GM21528 (cell line): Measurements from ENCODE around the gene LTBP3.
"Not testable (repeated sequence)": the region's sequence is repeated elsewhere in the genome, so short reads cannot be mapped to it uniquely, and the experiment has no call there.

Experiments used
- ATAC-seq: cut with Tn5 transposase; IDR thresholded peaks from one replicate; pipeline ENCODE4 v1.9.1; 2021; ENCODE audit warnings: mild to moderate bottlenecking, moderate library complexity; ENCODE audit not compliant: unreplicated experiment, low FRiP score

LTBP3 gene

DNA sequence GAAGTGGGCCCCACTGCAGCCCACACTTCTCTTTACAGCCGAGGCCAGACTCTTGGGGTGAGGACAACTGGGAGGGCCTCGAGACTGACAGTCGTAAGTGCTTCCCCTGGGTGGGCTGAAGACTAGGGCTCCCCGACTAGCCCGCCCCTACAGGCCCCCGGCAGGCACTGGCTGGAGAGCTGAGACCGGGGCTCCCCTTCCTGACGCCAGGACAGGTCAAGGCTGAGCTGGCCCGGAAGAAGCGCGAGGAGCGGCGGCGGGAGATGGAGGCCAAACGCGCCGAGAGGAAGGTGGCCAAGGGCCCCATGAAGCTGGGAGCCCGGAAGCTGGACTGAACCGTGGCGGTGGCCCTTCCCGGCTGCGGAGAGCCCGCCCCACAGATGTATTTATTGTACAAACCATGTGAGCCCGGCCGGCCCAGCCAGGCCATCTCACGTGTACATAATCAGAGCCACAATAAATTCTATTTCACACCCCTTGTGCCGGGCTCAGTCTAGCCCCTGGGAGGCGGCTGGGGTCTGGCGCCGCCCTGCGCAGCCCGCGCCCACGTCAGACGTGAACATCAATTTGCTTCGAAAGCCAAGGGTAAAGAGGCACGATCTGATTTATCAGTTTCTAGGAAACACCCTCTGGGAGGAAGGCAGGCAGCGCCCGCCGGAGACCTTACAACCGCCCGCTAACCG, 19.8 kb downstream of the LTBP3 start:
- no peak for ATAC-seq

GRCh38 chr11:65537620-65538231, 20.4 kb downstream of the LTBP3 start:
- ATAC-seq: no peak

- ATAC-seq: no peak
These were observed 20.9 kb downstream of the LTBP3 start for GRCh38 chr11:65537296-65537597.

GRCh38 chr11:65536412-65537295, 21.5 kb downstream of the LTBP3 start:
- ATAC-seq: no peak

- ATAC-seq: no peak
These were observed 23.1 kb downstream of the LTBP3 start for GRCh38 chr11:65535102-65535501.

DNA sequence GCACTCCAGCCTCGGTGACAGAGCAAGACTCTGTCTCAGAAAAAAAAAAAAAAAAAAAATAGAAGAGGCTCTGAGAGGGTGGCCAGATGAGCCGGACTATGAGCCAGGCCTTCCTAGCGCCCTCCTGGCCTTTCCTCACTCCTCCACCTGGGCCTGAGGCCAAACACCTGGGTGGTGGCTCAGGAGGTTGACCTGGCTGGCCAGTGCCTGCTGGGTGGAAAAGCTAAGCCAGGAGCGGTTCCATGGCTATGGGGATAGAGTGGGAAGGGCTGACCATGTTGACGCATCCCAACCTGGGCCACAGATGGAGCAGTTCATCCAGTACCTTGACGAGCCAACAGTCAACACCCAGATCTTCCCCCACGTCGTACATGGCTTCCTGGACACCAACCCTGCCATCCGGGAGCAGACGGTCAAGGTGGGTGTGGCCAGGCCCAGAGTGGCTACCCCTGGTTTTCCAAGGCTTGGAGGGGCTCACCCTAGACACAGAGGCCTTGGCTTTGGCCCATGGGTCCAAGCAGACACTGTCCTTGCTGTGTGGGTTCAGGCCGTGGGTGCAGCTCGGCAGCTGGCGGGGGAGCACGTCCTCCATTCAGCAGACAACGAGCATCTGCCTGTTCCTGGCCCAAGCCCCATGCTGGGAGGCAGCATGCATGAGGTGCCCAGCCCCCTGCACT, 25.6 kb downstream of the LTBP3 start:
- ATAC-seq: no peak

- no peak for ATAC-seq
These were observed 28.0 kb downstream of the LTBP3 start for GRCh38 chr11:65530157-65530496.

DNA sequence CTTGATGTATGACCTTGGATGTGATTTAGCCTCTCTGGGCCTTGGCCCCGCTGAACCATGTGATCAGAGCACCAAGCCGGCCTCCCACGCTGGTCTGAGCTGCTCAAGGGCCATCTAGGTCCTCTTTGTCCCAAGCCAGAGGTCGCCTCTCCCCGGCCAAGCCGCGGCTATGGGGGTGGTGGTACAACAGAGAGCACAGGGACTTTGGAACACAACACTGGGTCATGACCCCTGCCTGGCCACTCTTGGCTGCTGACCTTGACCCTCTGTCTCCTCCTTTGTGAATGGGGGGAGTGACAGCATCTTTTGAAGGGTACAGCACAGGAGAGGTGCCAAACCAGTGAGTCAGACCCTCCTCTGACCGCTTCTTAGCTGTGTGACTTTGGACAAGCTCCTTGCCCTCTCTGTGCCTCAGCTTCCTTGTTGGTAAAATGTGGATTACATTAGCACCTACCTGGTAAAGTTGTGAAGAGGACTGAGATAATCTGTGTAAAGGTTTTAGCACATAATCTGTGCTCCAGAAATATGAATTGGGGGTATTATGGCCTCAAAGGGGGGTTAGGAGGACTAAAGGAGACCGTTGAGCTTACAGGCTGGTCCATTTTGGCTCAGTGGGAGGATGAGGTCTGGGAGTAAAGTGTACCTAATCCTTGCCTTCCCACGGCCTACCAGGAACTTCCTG, 28.5 kb downstream of the LTBP3 start:
- ATAC-seq: no peak

DNA sequence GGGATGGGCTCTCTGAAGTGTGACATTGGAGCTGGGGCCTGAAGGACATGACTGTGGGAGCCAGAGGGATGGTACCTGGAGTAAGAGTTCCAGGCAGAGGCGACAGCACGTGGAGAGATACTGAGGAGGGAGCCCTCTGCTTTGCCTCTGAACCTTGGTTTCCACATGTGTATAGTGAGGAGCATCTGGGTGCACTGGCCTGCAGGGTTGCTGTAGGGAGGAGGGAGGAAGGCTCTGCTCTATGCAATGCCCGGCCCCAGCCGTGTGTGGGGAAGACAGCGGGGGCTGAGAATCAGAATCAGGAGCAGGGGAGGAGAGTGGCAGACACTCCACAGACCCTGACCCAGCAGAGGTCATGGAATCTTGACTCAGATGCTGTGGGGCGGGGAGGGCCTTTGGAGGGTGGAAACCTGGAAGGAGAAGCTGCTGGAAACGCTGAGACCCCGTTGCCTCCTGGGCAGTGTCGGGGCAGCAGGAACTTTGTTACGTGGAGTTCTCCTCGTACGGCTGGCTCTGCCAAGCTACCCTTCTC, 29.3 kb downstream of the LTBP3 start:
- no peak for ATAC-seq

DNA sequence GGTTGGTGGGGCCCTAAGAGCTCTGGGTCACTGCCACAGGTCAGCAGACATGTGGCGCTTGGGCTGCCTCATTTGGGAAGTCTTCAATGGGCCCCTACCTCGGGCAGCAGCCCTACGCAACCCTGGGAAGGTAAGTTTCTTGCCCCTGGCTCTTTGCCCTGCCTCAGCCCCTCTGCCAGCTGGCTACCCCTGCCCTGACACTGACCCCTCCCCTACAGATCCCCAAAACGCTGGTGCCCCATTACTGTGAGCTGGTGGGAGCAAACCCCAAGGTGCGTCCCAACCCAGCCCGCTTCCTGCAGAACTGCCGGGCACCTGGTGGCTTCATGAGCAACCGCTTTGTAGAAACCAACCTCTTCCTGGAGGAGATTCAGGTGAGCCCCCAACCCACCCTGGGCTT, 31.4 kb downstream of the LTBP3 start:
- no peak for ATAC-seq

DNA sequence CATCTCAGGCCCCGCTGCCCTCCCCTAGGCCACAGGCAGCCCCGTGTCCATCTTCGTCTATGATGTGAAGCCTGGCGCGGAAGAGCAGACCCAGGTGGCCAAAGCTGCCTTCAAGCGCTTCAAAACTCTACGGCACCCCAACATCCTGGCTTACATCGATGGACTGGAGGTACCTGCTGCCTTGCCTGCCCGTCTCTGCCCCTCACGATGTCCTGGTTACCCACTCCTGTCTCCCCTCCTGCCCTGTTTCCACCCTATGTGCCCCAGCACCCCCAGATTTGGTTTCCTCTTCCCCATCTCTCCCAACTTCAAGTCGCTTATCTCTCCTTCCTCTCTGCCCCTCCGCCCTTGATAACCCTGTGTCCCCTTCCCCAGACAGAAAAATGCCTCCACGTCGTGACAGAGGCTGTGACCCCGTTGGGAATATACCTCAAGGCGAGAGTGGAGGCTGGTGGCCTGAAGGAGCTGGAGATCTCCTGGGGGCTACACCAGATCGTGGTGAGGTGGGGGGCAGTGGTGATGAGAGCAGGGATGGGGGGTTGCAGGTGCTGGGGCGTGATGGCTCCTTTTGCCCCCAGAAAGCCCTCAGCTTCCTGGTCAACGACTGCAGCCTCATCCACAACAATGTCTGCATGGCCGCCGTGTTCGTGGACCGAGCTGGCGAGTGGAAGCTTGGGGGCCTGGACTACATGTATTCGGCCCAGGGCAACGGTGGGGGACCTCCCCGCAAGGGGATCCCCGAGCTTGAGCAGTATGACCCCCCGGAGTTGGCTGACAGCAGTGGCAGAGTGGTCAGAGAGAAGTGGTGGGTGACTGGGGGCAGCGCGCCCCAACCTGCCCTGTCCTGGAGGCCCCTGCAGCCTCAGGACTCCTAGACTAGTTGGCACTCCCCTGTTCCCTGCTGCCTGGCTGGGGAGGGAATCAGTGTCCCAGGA, 32.3 kb downstream of the LTBP3 start:
- no peak for ATAC-seq

DNA sequence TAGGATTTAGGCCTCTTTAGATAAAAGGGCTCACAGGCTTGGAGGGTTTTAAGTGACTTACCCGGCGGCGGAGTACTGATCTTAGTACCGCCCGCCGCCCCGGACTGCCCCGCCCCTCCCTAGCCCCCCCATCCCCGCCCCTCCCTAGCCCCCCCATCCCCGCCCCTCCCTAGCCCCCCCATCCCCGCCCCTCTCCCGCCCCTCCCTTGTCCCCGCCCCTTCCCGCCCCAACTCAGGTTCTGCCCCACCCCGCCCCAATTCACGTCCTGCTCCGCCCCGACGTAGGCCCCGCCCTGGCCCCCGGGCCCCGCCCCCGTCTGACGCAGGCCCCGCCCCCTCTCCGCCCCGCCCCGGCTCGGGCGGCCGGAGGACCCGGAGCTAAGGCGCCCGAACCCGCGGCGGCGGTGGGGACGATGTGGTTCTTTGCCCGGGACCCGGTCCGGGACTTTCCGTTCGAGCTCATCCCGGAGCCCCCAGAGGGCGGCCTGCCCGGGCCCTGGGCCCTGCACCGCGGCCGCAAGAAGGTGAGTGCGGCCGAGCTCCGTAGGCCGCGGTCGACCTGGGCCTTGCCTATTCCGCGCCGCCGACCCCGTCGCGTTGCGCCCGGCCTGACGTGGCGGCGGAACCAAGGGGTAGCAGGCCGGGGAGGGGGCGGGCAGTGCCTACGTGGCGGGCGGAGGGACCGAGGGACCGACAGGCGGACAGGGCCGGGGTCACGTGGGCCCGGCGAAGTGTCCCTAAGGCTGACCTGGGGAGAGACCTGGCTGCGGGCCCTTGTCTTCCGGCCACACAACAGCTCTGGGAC, 33.2 kb downstream of the LTBP3 start, which contains the start of gene SCYL1:
SCYL1 (plus strand) TSS at position 343 of the 805 bp plus-strand sequence; CDS start at position 414, 71 bp downstream.
- ATAC-seq: peak; percentile 61

DNA sequence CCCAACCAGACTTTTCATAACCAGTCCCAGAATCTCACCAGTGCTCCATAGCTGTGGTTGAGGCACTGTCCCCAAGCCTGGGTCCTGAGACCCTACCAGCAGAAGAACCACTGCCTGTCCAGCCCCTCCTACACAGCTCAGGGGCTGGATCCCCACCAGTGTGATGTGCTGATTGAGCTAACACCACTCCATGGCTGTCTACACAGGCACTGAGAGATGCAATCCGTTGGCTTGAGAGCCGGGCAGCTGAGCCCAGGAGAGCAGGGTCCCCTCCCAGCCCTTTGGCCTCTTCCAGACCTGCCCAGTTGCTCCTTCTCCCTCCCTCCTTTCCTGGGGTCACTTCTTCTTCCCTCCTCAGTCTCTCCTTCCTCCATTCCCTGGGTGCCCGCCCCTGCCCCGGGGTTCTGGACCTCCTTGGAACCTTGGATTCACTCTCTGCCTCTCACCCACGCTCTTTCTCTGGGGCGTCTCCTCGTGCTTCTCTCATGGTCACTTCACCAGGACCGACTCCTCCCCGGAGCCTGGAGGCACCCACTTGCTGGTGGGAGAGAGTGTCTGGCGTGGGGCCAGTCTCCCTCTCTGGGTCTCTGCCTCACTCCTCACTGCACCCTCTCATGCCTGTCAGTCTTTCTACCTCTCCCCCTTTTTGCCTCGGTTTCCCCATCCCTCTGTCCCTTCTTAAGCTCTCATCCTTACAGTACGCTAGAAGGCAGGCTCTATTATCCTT, 34.0 kb downstream of the LTBP3 start:
- ATAC-seq: no peak

DNA sequence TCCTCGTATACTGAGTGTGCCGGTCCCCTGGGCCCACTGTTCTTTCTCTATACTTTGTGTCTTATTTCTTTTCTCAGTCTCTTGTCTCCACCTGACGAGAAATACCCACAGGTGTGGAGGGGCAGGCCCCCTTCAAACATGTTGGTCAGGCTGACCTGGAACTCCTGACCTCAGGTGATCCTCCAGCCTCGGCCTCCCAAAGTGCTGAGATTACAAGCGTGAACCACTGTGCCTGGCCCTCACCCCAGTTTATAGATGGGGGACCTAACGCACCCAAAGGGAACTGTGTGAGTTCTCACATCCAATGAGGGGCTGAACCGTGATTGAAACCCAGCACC, 34.6 kb downstream of the LTBP3 start:
- not testable (repeated sequence) for ATAC-seq

DNA sequence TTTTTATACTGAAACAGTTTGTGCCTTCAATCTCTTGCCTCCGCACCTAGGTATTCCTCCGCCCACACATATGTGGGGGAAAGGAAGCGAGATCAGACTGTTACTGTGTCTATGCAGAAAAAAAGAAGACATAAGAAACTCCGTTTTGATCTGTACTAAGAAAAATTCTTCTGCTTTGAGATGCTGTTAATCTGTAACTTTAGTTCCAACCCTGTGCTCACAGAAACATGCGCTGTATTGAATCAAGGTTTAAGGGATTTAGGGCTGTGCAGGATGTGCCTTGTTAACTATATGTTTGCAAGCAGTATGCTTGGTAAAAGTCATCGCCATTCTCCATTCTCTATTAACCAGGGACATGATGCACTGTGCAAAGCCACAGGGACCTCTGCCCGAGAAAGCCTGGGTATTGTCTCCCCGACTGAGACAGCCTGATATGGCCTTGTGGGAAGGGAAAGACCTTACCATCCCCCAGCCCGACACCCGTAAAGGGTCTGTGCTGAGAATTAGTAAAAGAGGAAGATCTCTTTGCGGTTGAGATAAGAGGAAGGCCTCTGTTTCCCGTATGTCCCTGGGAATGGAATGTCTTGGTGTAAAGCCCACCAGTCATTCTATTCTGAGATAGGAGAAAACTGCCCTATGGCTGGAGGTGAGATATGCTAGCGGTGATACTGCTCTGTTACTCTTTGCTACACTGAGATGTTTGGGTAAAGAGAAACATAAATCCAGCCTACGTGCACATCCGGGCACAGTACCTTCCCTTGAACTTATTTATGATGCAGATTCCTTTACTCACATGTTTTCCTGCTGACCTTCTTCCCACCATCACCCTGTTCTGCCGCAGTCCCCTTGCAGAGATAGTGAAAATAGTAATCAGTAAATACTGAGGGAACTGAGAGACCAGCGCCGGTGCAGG, 35.2 kb downstream of the LTBP3 start:
- ATAC-seq: not testable (repeated sequence)

DNA sequence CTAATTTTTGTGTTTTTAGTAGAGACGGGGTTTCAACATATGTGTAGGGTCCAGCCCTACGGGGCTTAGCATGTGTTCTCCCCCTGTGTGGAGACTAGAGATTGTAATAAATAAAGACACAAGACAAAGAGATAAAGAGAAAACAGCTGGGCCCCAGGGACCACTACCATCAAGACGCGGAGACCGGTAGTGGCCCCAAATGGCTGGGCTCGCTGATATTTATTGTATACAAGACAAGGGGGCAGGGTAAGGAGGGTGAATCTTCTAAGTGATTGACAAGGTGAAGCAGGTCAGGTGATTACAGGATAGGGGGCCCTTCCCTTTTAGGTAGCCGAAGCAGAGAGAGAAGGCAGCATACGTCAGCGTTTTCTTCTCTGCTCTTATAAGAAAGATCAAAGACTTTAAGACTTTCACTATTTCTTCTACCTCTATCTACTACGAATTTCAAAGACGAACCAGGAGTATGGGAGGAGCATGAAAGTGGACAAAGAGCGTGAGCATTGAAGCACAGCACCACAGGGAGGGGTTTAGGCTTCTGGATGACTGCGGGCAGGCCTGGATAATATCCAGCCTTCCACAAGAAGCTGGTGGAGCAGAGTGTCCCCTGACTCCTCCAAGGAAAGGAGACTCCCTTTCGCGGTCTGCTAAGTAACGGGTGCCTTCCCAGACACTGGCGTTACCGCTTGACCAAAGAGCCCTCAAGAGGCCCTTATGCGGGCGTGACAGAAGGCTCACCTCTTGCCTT, 36.2 kb downstream of the LTBP3 start:
- ATAC-seq: not testable (repeated sequence)
